MV-4-11 (cell line): ENCODE data around the gene NKRF.

ENCODE experiments used
- DNase-seq: peaks from one replicate; lab custom pipeline; 2025; lab: John Stamatoyannopoulos, UW

NKRF gene

DNA sequence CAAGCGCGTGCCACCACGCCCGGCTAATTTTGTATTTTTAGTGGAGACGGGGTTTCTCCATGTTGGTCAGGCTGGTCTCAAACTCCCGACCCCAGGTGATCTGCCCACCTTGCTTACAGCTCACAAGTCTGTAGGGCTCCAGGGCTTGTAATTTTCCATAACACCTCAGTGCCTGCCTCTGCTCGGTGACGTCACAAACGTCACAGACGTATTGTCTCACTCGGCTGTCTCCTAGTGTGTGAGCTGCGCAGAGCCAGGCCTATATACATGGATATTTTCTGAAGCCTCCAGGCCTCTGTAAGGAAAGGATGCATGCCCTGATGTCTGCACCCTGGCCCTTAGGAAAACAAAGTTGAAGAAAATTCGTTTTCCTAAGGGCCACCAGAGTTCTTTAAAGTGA is 8.6 kb upstream of the NKRF start:
- DNase-seq, result no peak

DNA sequence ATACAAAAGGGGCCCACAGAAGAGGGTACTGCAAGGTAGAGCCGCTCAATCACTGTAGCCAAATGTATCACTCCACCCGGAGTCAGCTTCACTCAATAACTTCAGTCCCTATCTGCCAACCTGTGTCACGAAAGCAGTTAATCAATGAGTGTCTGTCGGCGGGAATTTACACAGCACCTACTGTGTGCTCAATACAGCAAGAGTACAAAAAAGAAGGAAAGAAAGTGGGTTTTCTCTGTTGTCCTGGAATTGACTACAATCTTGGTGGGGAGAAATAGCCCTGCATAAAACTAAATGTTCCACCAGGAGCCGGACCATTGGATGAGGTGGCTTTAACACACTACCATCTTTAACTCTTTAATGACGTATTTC is 780 bp upstream of the NKRF start:
- DNase-seq, result no peak

DNA sequence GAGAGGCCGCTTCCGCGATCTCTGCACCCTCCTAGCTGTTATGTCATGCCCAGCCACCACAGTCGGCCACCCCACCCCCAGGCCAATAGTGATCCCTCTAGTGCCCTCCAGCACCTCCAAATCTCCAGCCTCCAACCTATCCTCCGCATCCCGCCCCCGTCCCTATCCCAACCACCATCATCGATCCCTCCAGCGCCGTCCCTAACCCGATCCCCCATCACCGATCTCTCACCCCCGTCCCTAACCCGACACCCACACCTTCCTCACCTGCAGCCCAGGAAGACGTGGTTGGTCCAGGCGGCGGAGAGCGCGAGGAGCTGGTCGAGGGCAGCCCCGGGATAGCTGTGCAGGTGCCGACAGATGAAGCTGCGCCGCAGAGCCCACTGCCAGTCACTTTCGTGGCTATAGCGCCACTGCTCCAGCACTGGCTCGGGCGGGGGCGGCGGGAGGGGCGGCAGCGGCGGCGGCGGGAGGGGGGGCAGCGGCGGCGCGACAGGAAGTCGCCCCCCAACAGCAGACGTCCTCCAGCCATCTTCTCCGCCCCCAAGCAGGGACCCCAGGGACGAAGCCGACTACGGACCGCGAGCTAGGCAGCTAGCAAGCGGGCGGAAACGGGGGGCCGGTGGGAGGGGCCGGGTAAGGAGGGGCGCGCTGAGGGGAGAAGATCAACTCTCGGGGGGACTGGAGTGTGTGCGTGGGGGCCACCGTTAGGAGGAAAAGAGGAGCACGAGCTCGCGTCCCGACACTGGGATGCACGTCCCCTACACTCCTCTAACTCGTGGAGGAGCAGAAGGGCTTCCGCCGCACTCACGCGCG is 552 bp downstream of the NKRF start:
- DNase-seq, result no peak

DNA sequence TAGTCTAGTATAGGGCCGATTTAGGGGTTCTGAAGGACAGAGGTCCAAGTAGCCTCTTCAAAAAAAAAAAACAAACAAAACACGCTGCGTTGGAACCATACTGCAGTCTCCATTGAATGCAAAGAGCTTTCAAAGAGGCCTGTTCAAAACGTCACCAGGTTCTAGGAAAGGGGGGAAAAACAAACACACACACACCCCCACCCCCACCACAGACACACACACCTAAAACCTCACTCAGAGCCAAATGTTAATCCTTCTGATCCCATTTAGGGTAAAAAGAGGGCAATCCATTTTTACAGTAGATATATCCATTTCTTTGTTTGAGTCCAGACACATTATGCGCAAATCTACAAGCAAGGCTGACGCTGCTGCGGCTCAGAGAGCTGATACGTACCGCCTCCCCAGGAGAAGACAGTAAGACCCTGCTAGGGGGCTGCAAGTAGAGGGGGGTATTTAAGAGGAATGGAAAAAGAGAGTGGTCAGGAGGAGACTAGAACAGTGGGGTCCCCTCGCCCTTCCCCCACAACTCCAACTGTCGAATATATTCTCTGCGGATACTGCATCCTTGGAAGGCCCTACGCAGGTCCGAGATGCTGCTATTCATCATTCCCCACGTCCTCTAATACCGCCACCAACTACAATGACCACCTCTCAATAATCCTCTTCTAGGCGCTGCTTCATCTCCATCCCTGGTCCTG is 1.3 kb downstream of the NKRF start:
- DNase-seq, result no peak

DNA sequence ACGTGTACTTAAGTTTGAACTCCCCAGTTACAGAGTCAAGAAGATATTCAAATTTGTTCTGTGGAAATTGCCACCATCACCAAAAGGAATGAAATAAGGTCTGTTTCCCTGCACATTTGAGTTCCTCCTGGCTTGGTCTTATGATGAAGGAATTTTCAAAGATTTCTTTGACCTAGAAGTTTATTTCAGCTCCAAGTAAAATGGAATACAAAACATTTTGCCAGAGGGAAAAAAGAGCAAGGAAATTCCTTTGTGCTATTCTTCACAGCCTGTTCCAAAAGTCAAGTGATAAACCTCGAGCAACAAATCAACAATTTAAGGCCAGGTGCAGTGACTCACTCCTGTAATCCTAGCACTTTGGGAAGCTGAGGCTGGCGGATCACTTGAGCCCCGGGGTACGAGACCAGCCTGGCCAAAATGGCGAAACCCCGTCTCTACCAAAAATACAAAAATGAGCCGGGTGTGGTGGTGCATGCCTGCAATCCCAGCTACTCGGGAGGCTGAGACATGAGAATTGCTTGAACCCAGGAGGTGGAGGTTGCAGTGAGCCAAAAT is 3.4 kb downstream of the NKRF start:
- no peak for DNase-seq

DNA sequence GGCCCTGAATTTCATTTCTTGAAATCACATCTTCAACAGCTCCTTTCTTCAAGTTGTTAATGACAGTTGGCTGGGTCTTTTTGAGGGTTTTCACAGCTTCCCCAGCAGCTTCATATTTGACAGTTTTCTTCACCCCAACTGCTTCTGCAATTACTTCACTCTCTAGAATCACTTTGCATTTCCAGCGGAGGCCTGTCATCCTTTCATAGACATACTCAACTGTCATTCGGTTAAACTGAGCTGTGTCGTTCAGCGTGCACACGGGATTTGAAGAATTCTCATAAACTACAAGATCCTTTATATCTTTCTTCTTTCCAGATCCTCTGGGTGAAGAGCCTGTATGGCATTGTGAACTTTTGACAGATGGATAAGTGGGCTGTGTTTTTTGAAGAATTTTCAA is 16.4 kb downstream of the NKRF start:
- DNase-seq, result no peak

DNA sequence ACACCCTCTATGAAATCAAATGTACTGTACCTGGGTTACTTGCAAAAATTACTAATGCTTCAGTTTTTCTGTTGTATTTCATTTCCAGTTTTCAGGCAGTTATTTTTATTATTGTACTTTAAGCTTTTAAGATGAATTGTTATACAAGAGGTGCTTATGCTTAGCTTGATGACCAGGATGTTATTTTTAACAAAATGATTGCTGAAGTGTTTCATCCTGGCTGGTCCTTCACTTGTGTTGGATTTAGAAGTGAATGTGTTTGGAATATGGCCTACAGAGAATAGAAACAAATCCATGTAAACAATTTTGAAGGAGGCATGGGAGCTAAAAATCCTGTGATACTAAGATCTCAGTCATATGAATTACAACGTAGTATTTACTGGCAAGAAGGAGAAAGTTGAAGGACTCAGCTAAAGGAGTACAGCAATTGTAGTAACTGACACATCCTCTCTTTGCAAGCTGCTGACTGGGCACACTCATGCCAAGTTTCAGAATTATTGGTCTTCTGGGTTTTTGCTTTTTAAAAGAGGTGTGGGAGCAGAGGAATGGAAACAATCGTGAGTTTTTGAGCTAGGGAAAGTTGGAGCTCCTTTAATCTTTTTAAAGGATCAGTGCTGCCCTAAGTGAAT is 22.7 kb downstream of the NKRF start:
- DNase-seq, result no peak

DNA sequence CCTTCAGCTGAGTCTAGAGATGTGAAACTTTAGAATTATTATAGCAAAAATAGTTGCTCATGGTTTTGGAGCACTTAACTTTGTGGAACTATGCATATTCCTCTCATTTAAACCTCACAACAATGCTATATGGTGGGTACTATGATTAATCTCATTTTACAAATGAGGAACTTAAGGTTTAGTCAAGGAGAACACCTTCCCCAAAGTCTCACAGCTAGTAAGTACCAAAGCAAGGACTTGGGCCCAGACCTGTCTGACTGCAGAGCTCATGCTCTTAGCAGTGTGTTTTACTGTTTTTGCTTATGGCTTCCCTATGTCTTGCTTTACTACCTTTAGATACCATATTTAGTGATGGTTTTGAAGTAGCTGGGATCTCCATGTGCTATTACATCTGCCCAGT is 26.8 kb downstream of the NKRF start:
- DNase-seq, result no peak

DNA sequence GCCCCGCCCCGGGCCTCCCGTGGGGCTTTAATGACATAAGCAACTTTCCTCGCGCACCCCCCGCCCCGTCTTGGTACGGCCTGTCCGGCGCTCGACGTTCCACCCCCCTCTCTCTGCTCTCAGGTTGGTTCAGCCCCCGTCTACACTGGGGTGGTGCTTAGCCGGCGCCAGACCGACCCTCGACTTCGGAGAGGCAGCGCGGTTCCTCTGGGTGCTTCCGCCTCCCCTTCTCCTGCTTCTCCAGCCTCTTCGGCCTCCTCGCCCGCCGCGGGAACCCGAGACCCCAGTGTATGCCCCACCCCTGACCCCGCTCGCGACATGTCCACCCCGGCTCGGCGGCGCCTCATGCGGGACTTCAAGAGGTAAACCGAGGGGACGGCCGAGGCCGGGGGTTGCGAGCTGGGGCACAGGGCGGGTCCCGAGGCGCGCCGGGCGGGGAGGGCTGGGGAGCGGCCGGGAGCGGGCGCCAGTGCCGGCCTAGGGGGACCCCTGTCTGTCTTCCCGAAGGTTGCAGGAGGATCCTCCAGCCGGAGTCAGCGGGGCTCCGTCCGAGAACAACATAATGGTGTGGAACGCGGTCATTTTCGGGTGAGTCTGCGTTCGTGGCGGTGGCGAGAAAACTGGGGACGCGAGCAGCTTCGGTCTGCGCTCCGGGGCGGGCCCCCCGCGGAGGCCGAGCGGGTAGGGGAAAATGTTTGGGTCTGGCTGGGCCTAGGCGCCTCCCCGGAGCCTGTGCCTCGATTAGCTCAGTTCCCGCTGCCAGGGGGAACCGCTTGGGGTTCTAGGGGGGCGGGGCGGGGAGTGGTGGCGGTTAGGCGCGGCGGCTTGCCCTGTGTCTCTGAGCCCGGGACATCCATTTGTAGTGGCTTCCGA is 31.6 kb downstream of the NKRF start, which contains the start of gene UBE2A:
TSS of gene UBE2A (plus strand) at position 170 of the 873 bp plus-strand sequence. CDS start at position 319, 149 bp downstream.
- DNase-seq, result peak; percentile 76

DNA sequence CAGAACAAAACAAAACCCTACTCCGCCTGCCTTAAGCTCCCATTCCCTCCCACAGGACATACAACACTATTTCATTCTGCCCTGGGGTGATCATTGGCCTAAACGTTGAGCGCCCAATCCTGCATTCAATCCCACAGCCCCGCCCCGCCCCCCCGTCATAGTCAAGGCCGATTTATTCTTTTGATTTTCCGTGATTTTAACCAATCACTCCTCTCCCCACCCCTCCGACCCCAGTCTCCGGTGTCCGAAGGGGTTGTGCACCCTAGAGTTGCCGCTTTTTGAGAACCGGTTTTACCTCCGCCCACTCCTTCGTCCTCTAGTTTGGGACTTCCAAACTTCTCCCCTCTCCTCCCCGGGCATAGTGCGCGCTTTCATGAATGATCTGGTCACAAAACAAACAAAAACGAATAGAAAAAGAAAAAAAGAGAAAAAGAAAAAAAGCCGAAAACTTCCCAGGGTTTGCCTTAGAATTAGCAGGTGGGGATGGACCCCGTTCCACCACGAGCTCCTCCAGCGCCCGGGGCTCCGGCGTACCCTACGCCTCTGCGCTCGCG is 32.3 kb downstream of the NKRF start:
- no peak for DNase-seq

DNA sequence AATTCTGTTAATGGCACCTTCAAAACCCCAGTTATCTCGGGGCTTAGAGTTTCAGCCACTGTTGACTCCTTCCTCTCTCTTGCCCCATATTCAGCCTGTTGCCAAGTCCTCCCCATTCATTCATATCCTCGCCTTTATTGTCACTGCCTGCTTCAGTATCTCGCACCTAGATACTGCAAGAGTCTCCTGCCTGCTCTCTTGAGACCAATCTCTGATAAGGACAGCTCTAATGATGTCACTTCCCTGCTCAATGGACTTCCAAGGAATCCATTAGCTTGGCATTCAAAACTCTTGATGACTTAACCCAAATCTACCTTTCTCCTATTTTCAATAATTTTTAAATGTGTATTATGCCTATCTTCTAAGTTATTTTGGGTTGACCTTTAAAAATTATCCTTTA is 33.0 kb downstream of the NKRF start:
- DNase-seq, result no peak

DNA sequence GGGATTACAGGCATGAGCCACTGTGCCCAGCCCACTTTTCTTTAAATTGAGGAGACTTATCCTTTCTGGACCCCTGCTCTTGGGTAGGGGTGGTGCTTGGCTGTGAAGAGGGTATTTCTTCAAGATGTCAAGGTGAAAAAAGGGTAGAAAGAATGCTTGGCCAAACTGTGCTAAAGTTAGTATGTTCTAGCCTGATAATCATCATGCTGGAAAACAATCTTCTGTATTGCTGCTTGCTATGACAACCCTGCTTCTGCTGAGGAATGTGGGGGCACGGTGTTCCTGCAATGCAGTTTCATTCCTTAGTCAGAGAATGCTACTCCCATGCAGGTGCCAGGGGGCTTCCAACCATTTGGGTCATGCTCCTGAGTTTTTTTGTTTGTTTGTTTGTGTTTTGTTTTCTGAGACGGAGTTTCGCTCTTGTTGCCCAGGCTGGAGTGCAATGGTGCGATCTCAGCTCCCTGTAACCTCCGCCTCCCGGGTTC is 35.8 kb downstream of the NKRF start:
- DNase-seq, result no peak

DNA sequence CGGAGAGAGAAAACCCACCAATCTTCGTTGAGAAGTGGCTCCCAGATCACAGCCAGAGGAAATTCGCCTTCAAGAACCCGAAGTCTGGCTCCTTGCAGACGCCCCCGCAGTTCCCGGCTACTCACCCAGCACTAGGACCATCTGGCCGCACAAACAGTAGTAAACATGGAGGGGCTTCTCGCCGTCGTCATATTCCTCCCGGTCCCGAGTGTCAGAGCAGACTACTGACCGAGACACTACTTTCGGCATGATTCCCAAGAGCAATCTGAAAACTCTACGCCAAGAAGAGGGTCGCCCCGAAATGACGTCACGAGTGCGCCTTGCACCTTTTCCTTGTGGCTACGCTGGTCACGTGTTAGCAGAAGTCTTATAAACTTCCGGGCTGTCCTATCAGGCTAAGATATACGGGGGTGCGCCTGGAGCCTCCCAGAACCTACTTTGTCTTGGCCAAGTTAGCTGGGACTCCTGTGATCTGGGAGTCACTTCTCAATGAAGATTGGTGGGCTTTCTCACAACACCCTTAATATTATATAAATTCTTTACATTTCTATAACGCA is 41.0 kb downstream of the NKRF start, which contains the start of gene STEEP1:
TSS of gene STEEP1 (minus strand) at position 303 of the 557 bp plus-strand sequence. CDS start at position 249, 54 bp downstream.
- DNase-seq, result peak; percentile 92

DNA sequence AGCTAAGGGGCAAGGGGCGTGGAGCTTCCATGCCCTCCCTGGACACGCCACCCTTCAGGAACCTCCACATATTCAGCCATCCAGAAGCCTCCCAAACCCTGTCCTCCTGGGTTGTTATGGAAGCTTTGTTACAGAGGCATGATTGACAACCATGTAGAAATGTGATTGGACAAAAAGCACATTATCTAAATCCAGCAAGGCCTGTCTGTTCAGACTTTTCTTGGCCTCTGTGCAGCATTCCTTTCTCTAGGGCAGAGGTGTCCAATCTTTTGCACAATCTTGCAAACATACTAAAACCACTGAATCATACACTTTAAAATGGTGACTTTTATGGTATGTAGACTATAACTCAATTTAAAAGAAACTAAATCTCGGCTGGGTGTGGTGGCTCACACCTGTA is 53.7 kb downstream of the NKRF start:
- no peak for DNase-seq

DNA sequence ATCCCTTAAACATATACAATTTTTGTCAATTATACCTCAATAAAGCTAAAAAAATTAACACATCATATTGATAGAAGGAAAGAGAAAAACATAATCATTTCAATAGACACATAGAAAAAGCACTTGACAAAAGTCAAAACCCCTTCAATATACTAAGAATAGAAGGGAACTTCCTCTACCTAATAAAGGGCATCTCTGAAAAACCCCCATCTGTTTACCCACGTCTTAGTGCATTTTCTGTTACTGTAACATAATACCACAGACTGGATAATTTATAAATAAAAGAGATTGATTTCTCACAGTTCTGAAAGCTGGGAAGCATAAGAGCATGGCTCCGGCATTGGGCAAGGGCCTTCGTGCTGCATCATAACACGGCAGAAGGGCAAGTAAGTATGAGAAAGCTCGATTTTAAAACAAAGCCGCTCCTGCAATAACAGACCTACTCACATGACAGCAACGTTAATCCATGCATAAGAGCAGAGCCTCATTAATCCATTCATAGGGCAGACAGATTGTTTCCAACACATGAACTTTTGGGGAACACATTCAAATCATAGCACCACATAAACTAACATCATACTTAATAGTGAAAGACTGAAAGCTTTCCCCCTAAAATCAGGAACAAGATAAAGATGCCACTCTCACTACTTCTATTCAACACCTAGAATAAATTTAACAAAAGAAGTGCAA is 56.8 kb downstream of the NKRF start:
- DNase-seq, result no peak

DNA sequence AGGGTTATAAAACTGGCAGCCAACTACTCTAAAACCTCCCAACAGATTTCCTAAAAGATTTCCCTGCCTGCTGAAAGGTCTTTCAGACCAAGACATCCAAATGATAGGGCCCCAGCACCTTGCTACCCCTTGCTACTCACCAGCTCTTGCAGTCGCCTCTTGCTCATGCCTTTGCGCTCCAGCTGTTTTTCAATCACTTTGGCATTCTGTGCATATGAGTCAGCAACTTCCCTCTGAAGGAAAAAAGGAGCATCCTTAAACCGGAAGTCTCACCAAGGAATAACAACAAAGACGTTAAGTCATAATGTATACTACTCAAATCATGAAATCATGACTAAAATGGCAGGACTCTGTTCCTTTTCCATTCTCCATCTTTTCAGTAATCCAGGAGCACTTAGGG is 65.0 kb downstream of the NKRF start:
- no peak for DNase-seq

DNA sequence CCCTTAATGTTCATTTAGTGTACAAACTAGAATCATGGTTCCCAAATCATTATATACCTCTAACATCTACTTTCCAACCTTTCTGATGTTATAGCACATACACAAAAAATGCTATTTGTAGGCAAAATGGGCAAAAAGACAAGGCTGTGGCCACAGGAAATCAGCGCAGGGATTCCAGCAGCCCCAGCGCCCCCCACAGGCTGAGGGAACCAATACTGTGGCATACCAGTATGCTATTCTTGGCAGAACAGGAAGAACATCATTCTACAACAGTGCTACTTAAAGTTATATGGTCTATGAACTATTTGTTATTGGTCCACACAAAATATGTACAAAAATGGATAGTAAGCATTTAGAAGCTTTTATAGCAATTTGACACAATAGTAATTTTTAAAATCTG is 66.4 kb downstream of the NKRF start:
- DNase-seq, result peak; percentile 3
